IMR-90 (cell line): ENCODE measurements around the gene OVCH2. TPM values are rescaled to one million over a fixed set of nuclear protein-coding genes. Genes with fewer than 3 reads are reported as not detected.

ENCODE experiments used
- ATAC-seq: fragments of 200-7000 bp; cut with Tn5 transposase; 2 replicates; pipeline ENCODE4 v1.9.1; 2020; ENCODE audit warnings: low read depth, mild to moderate bottlenecking, moderate library complexity
- BruUV-seq: library from RNA; stranded (reverse); fragments of 400-500 nt; replicated peaks from 2 replicates; lab custom pipeline; 2021; lab: Mats Ljungman, UMichigan
- CTCF ChIA-PET: fragments of 300-600 bp; formaldehyde crosslinking; extraction: SDS; loops from one replicate; lab custom pipeline; 2021; ENCODE audit warnings: antibody characterized with exemption; lab: Yijun Ruan, JAX
- POLR2A ChIA-PET: fragments of 300-600 bp; sonication (Branson Sonifier 250); formaldehyde crosslinking; loops from one replicate; lab custom pipeline; 2022; ENCODE audit warnings: antibody characterized with exemption; ENCODE audit not compliant: unreplicated experiment; lab: Charles Lee
- DNase-seq: peaks from one replicate; pipeline ENCODE4 v3.0.0; 2013
- H2AFZ ChIP-seq: replicated peaks from 2 replicates; pipeline ENCODE3; 2013; ENCODE audit warnings: low read length, mild to moderate bottlenecking; ENCODE audit not compliant: poor library complexity
- H2AK5ac ChIP-seq: 2 replicates; pipeline ENCODE4 v1.6.1; 2013; ENCODE audit warnings: low read depth, low read length, inconsistent platforms
- H2AK9ac ChIP-seq: replicated peaks from 2 replicates; pipeline ENCODE3; 2013; ENCODE audit warnings: mild to moderate bottlenecking, low read depth, low read length, moderate library complexity; ENCODE audit not compliant: poor library complexity
- H2BK120ac ChIP-seq: 2 replicates; pipeline ENCODE4 v1.6.1; 2013; ENCODE audit warnings: low read depth, low read length, inconsistent platforms
- H2BK15ac ChIP-seq: 3 replicates; pipeline ENCODE4 v1.6.1; 2013; ENCODE audit warnings: low read depth, low read length, inconsistent platforms
- H2BK20ac ChIP-seq: 2 replicates; pipeline ENCODE4 v1.6.1; 2013; ENCODE audit warnings: low read depth, mild to moderate bottlenecking, inconsistent platforms, low read length, moderate library complexity
- H2BK5ac ChIP-seq: 2 replicates; pipeline ENCODE4 v1.6.1; 2013; ENCODE audit warnings: mild to moderate bottlenecking, low read depth, low read length, inconsistent platforms; ENCODE audit not compliant: poor library complexity, severe bottlenecking
- H3K14ac ChIP-seq: replicated peaks from 2 replicates; pipeline ENCODE4 v1.6.1; 2013; ENCODE audit warnings: low read depth, low read length, inconsistent platforms
- H3K18ac ChIP-seq: 2 replicates; pipeline ENCODE4 v1.6.1; 2013; ENCODE audit warnings: low read depth, low read length, control low read depth
- H3K23ac ChIP-seq: 2 replicates; pipeline ENCODE4 v1.6.1; 2013; ENCODE audit warnings: low read depth, low read length, inconsistent platforms
- H3K27ac ChIP-seq: 2 replicates; pipeline ENCODE4 v1.5.1; 2013; ENCODE audit warnings: mild to moderate bottlenecking, control low read depth, low read length; ENCODE audit not compliant: insufficient read depth
- H3K27me3 ChIP-seq: 2 replicates; pipeline ENCODE4 v1.6.1; 2013; ENCODE audit warnings: low read length; ENCODE audit not compliant: control insufficient read depth, insufficient read depth
- H3K36me3 ChIP-seq: 2 replicates; pipeline ENCODE4 v1.6.1; 2013; ENCODE audit warnings: low read length, mixed read lengths; ENCODE audit not compliant: control insufficient read depth, insufficient read depth
- H3K4ac ChIP-seq: 2 replicates; pipeline ENCODE4 v1.6.1; 2013; ENCODE audit warnings: low read depth, low read length, inconsistent platforms
- H3K4me1 ChIP-seq: 2 replicates; pipeline ENCODE4 v1.6.1; 2013; ENCODE audit warnings: low read length, mixed read lengths; ENCODE audit not compliant: control insufficient read depth, insufficient read depth
- H3K4me2 ChIP-seq: 2 replicates; pipeline ENCODE4 v1.6.1; 2013; ENCODE audit warnings: low read depth, mild to moderate bottlenecking, control low read depth, low read length, moderate library complexity
- H3K4me3 ChIP-seq: 2 replicates; pipeline ENCODE4 v1.5.1; 2013; ENCODE audit warnings: low read depth, mild to moderate bottlenecking, control low read depth, low read length, moderate library complexity; ENCODE audit not compliant: insufficient read depth
- H3K56ac ChIP-seq: 2 replicates; pipeline ENCODE4 v1.6.1; 2013; ENCODE audit warnings: low read length, inconsistent platforms; ENCODE audit not compliant: insufficient read depth; ENCODE audit errors: extremely low read depth
- H3K79me1 ChIP-seq, 2 experiments: 2 replicates each; pipeline ENCODE4 v1.6.1; 2013; ENCODE audit warnings: low read length in 2 of 2, inconsistent platforms in 1 of 2, low read depth in 1 of 2
- H3K9ac ChIP-seq: 2 replicates; pipeline ENCODE4 v1.6.1; 2013; ENCODE audit warnings: low read depth, low read length, control low read depth
- H3K9me1 ChIP-seq: 2 replicates; pipeline ENCODE4 v1.6.1; 2013; ENCODE audit warnings: low read length, inconsistent platforms; ENCODE audit not compliant: insufficient read depth
- H3K9me3 ChIP-seq: 2 replicates; pipeline ENCODE4 v1.6.1; 2013; ENCODE audit warnings: low read length; ENCODE audit not compliant: control insufficient read depth, insufficient read depth
- H4K20me1 ChIP-seq: 2 replicates; pipeline ENCODE4 v1.6.1; 2013; ENCODE audit warnings: low read length, inconsistent platforms; ENCODE audit not compliant: insufficient read depth
- H4K5ac ChIP-seq: 2 replicates; pipeline ENCODE4 v1.6.1; 2013; ENCODE audit warnings: mild to moderate bottlenecking, low read depth, low read length, control low read depth
- H4K8ac ChIP-seq, 2 experiments: 2 replicates each; pipeline ENCODE4 v1.6.1; 2013; ENCODE audit warnings: low read depth in 2 of 2, low read length in 2 of 2, control low read depth in 1 of 2, inconsistent platforms in 1 of 2
- H4K91ac ChIP-seq: 2 replicates; pipeline ENCODE4 v1.6.1; 2013; ENCODE audit warnings: low read depth, low read length, inconsistent platforms; ENCODE audit not compliant: insufficient read depth
- BHLHE40 ChIP-seq: fragments of 150-350 bp; IDR thresholded peaks from 2 replicates; pipeline ENCODE4 v1.6.1; 2016; ENCODE audit warnings: mild to moderate bottlenecking, low read depth, low read length
- CEBPB ChIP-seq: IDR thresholded peaks from 2 replicates; pipeline ENCODE4 v1.6.1; 2012; ENCODE audit warnings: low read depth, low read length, improper control_type of control experiment
- CHD1 ChIP-seq: IDR thresholded peaks from 2 replicates; pipeline ENCODE4 v1.6.1; 2012; ENCODE audit warnings: low read depth, low read length, improper control_type of control experiment
- FOS ChIP-seq: fragments of 150-350 bp; IDR thresholded peaks from 2 replicates; pipeline ENCODE4 v1.6.1; 2016; ENCODE audit warnings: low read depth, low read length
- MAFK ChIP-seq: IDR thresholded peaks from 2 replicates; pipeline ENCODE4 v1.6.1; 2012; ENCODE audit warnings: low read depth, low read length, improper control_type of control experiment
- MXI1 ChIP-seq: IDR thresholded peaks from 2 replicates; pipeline ENCODE4 v1.6.1; 2012; ENCODE audit warnings: low read depth, mild to moderate bottlenecking, low read length, moderate library complexity, borderline replicate concordance
- NFE2L2 ChIP-seq: fragments of 150-350 bp; IDR thresholded peaks from 2 replicates; pipeline ENCODE4 v1.6.1; 2016; ENCODE audit warnings: low read depth, mild to moderate bottlenecking, low read length
- POLR2A ChIP-seq: IDR thresholded peaks from 2 replicates; pipeline ENCODE4 v1.6.1; 2012; ENCODE audit warnings: mild to moderate bottlenecking, low read depth, low read length
- RAD21 ChIP-seq: IDR thresholded peaks from 2 replicates; pipeline ENCODE4 v1.6.1; 2012; ENCODE audit warnings: low read length, improper control_type of control experiment
- RCOR1 ChIP-seq: IDR thresholded peaks from 2 replicates; pipeline ENCODE4 v1.6.1; 2012; ENCODE audit warnings: mild to moderate bottlenecking, low read length, improper control_type of control experiment; ENCODE audit not compliant: insufficient replicate concordance
- SMC3 ChIP-seq: fragments of 150-350 bp; IDR thresholded peaks from 2 replicates; pipeline ENCODE4 v1.6.1; 2016; ENCODE audit warnings: low read depth, mild to moderate bottlenecking, antibody characterized with exemption, low read length, moderate library complexity
- WGBS, 2 experiments: methylation state at CpG; one replicate each; pipeline versions ENCODE4 v1.1.5 to v1.1.7; 2013; ENCODE audit warnings: missing lambda C conversion rate in 2 of 2; ENCODE audit not compliant: insufficient read length in 1 of 2; ENCODE audit errors: extremely low coverage in 2 of 2; 5-methylcytosine and 5-hydroxymethylcytosine counted together
- dilution Hi-C: fragments of 300-500 bp; cut with HindIII; formaldehyde crosslinking; loops from one replicate; pipeline ENCODE4 v1.14.3; 2018; ENCODE audit warnings: low sequenced_read_pairs; ENCODE audit not compliant: unreplicated experiment
- in situ Hi-C: fragments of 300-500 bp; cut with MboI; formaldehyde crosslinking; loops from 3 replicates; pipeline ENCODE4 v1.14.3; 2019; ENCODE audit warnings: low sequenced_read_pairs, inconsistent platforms, mixed read lengths
- intact Hi-C: fragments of 100-400 bp; cut with micrococcal nuclease; formaldehyde crosslinking; loops from 2 replicates; pipeline ENCODE4 v1.10.0; 2022
- polyA plus RNA-seq, 3 experiments: library from polyadenylated mRNA; depleted of rRNA; stranded (reverse); fragments of >200 nt; gene quantifications; 2 replicates each; pipeline ENCODE4 v1.2.3, GENCODE V29; 2012; ENCODE audit warnings: low replicate concordance in 1 of 3
- total RNA-seq: library from RNA; depleted of rRNA; stranded (reverse); fragments of >200 nt; gene quantifications from 2 replicates; pipeline ENCODE4 v1.2.3, GENCODE V29; 2012
- TF ChIP-seq, protein P1 (sequence below): conservative IDR thresholded peaks from 2 replicates; pipeline ENCODE4 v1.5.1; 2012; ENCODE audit warnings: mild to moderate bottlenecking, low read depth, low read length, improper control_type of control experiment
- TF ChIP-seq, protein P2 (sequence below): fragments of 150-350 bp; IDR thresholded peaks from 2 replicates; pipeline ENCODE4 v1.6.1; 2016; ENCODE audit warnings: low read depth, mild to moderate bottlenecking, low read length, moderate library complexity, borderline replicate concordance
- TF ChIP-seq, protein P3 (sequence below): fragments of 150-350 bp; IDR thresholded peaks from 2 replicates; pipeline ENCODE4 v1.6.1; 2017; ENCODE audit warnings: mild to moderate bottlenecking, antibody characterized with exemption, low read length, low read depth

Gene OVCH2
- total and polyA plus RNA-seq, 2 of the 4 experiments (the other 2 are of a cell fraction): 0.07 TPM; not detected in 1

DNA sequence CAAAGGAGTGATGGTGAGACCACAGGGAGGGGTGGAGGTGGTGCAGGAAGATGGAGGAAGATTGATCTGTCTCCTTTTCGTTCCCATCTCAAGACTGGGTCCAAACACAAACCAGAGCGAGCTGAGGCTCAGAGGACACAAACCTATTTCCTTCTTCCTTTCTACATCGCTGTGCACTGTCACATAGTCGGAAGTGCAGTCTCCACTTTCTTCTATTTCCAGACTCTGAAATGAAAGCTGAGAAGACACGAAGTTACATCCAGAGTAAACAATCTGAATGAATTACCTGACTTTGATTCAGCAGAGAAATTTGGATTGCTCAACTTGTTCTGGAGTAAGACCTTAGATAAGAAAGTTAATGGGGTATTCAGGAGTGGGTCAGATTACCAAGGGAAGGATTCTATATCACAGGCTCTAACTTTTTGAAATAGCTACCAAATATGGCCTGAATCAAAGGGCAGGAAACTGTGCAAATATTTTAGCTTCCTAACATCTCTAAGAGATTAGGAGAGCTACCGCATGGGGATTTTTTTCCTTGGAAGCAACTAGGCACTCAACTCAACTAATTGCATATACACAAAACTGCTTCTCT is 14.4 kb downstream of the OVCH2 start:
- peaks cover 10% of the 10 kb centered on the region for H3K27me3 ChIP-seq
- no peak overlapping the region for H3K56ac ChIP-seq
- H3K9me1 ChIP-seq: no peaks in the 10 kb centered on the region
- dilution Hi-C loops: no loop called here
- H2BK20ac ChIP-seq: no peak overlapping the region
- H3K27ac ChIP-seq: no peak overlapping the region
- H2BK120ac ChIP-seq: no peak overlapping the region
- TF ChIP-seq, protein P1, sequence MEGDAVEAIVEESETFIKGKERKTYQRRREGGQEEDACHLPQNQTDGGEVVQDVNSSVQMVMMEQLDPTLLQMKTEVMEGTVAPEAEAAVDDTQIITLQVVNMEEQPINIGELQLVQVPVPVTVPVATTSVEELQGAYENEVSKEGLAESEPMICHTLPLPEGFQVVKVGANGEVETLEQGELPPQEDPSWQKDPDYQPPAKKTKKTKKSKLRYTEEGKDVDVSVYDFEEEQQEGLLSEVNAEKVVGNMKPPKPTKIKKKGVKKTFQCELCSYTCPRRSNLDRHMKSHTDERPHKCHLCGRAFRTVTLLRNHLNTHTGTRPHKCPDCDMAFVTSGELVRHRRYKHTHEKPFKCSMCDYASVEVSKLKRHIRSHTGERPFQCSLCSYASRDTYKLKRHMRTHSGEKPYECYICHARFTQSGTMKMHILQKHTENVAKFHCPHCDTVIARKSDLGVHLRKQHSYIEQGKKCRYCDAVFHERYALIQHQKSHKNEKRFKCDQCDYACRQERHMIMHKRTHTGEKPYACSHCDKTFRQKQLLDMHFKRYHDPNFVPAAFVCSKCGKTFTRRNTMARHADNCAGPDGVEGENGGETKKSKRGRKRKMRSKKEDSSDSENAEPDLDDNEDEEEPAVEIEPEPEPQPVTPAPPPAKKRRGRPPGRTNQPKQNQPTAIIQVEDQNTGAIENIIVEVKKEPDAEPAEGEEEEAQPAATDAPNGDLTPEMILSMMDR: no peak
- no peak for TF ChIP-seq BHLHE40
- no peak for TF ChIP-seq POLR2A
- no peak for TF ChIP-seq NFE2L2
- TF ChIP-seq, protein P2, sequence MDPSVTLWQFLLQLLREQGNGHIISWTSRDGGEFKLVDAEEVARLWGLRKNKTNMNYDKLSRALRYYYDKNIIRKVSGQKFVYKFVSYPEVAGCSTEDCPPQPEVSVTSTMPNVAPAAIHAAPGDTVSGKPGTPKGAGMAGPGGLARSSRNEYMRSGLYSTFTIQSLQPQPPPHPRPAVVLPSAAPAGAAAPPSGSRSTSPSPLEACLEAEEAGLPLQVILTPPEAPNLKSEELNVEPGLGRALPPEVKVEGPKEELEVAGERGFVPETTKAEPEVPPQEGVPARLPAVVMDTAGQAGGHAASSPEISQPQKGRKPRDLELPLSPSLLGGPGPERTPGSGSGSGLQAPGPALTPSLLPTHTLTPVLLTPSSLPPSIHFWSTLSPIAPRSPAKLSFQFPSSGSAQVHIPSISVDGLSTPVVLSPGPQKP: no peak
- TF ChIP-seq CEBPB: no peak; the same call in 1 of the 2 replicates
- no peak for TF ChIP-seq FOS
- TF ChIP-seq MAFK: no peak
- TF ChIP-seq, protein P3, sequence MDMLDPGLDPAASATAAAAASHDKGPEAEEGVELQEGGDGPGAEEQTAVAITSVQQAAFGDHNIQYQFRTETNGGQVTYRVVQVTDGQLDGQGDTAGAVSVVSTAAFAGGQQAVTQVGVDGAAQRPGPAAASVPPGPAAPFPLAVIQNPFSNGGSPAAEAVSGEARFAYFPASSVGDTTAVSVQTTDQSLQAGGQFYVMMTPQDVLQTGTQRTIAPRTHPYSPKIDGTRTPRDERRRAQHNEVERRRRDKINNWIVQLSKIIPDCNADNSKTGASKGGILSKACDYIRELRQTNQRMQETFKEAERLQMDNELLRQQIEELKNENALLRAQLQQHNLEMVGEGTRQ: no peak
- no peak for TF ChIP-seq RCOR1
- TF ChIP-seq RAD21: no peak
- TF ChIP-seq SMC3: no peak
- no peak for TF ChIP-seq CHD1
- TF ChIP-seq MXI1: no peak
- in situ Hi-C loops: loop anchor here (25.0 kb wide), 2 partner anchors 395 to 580 kb away; partner anchors contain the start of gene TUB
- no peaks in the 10 kb centered on the region for H4K20me1 ChIP-seq
- no peaks in the 10 kb centered on the region for H3K36me3 ChIP-seq
- POLR2A ChIA-PET: no interaction called here
- no peak overlapping the region for H2BK5ac ChIP-seq
- H3K9me3 ChIP-seq: no peaks in the 10 kb centered on the region
- no peaks in the 10 kb centered on the region for H3K79me1 ChIP-seq
- H2AK9ac ChIP-seq: no peak overlapping the region
- CTCF ChIA-PET: interaction anchor here (0.6 to 1.4 kb wide), 3 partner anchors 9 to 647 kb away, joined by 3 to 6 read pairs (median 6); no protein-coding TSS in a partner anchor
- intact Hi-C loops: loop anchor here (5.0 kb wide), 1 partner anchor 295 kb away; the partner anchor contains the start of gene EIF3F
- H3K14ac ChIP-seq: no peak overlapping the region
- H3K4me1 ChIP-seq: 0 out of 2 replicates have a peak, but pooled peaks cover 2% of the 10 kb centered on the region
- no peak overlapping the region for H2BK15ac ChIP-seq
- no peak overlapping the region for H3K23ac ChIP-seq
- H4K8ac ChIP-seq: 0 out of 4 replicates have a peak overlapping the region, but pooled peaks of 1 of the 2 experiments have one; percentile 23
- no peak overlapping the region for H3K4me2 ChIP-seq
- H3K18ac ChIP-seq: no peak overlapping the region
- no peak overlapping the region for H4K5ac ChIP-seq
- H3K9ac ChIP-seq: no peak overlapping the region
- no CpG with 5 or more reads among the region's 6 CpGs for WGBS, 2 experiments
- DNase-seq (peak; percentile 13), ATAC-seq (peak; percentile 50)
- H2AK5ac ChIP-seq: no peak overlapping the region
- peak overlapping the region; percentile 19; the same call in 1 of the 2 replicates for H4K91ac ChIP-seq
- no peak overlapping the region for H3K4me3 ChIP-seq
- no peak overlapping the region for H3K4ac ChIP-seq
- BruUV-seq: no TSS peak
- H2AFZ ChIP-seq: no peak overlapping the region
